ENCODE measurements around the gene DISC1.

DNA sequence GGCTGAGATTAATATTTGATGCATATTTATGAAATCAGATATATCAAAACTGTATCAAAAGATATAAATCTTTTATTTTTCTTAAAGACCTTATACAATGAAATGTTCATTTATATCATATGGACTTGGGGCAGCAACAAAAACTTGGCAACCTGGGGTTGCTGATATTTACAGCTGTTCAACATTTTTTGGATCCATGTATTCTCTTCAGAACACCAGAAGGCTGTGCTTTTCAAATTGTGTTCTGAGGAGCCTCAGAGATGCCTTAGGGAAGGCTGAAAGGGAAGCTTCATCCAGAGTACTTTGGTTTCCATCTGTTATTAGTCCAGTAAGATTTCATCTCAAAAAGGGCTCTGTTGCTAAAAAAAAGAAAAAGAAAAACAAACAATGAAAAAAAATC lies 94.8 kb downstream of the DISC1 start:
- TF ChIP-seq, protein P1, sequence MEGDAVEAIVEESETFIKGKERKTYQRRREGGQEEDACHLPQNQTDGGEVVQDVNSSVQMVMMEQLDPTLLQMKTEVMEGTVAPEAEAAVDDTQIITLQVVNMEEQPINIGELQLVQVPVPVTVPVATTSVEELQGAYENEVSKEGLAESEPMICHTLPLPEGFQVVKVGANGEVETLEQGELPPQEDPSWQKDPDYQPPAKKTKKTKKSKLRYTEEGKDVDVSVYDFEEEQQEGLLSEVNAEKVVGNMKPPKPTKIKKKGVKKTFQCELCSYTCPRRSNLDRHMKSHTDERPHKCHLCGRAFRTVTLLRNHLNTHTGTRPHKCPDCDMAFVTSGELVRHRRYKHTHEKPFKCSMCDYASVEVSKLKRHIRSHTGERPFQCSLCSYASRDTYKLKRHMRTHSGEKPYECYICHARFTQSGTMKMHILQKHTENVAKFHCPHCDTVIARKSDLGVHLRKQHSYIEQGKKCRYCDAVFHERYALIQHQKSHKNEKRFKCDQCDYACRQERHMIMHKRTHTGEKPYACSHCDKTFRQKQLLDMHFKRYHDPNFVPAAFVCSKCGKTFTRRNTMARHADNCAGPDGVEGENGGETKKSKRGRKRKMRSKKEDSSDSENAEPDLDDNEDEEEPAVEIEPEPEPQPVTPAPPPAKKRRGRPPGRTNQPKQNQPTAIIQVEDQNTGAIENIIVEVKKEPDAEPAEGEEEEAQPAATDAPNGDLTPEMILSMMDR (conservative IDR thresholded peaks at IDR 0.05 in 1 of 2, IDR thresholded peaks at IDR 0.05 in 1 of 2; ENCODE audit: extremely low read depth in 1 of 2, insufficient read depth in 1 of 2, low read depth in 1 of 2, low read length in 2 of 2) = no peak
- TF ChIP-seq EZH2 (IDR thresholded peaks at IDR 0.05; ENCODE audit: borderline replicate concordance, low read length) = no peak
